H1 (cell line): ENCODE results near the gene INPP5A. TPM values are rescaled to one million over a fixed set of nuclear protein-coding genes. Genes with fewer than 3 reads are reported as not detected.

Experiments used
- CTCF ChIA-PET: fragments of 300-600 bp; sonication (Branson Sonifier 250); formaldehyde crosslinking; loops from one replicate; lab custom pipeline; 2021; ENCODE audit not compliant: partially characterized antibody; lab: Charles Lee
- POLR2A ChIA-PET: fragments of 300-600 bp; sonication (Branson Sonifier 250); formaldehyde crosslinking; loops from one replicate; lab custom pipeline; 2021; ENCODE audit warnings: inconsistent platforms; ENCODE audit not compliant: partially characterized antibody; lab: Charles Lee
- DNase-seq, 2 experiments: peaks; one replicate each; pipeline versions ENCODE4 v3.0.0 to v3.0.0-alpha.2; 2010 to 2022; ENCODE audit warnings: low spot score in 2 of 2, low read depth in 1 of 2, mixed read lengths in 1 of 2
- FAIRE-seq: peaks from 2 replicates; lab custom pipeline; 2011; peaks lifted over from hg19 to GRCh38; lab: Jason Lieb, UNC
- H2AFZ ChIP-seq: 2 replicates; pipeline ENCODE4 v1.8.1; 2012; ENCODE audit warnings: low read length, inconsistent platforms
- H2AK5ac ChIP-seq: 2 replicates; pipeline ENCODE4 v1.6.1; 2013; ENCODE audit warnings: low read depth, low read length
- H2BK120ac ChIP-seq: replicated peaks from 2 replicates; pipeline ENCODE3; 2013; ENCODE audit warnings: low read depth, low read length, inconsistent platforms
- H2BK12ac ChIP-seq: 2 replicates; pipeline ENCODE4 v1.6.1; 2013; ENCODE audit warnings: low read depth, low read length
- H2BK15ac ChIP-seq: 2 replicates; pipeline ENCODE4 v1.6.1; 2013; ENCODE audit warnings: low read length
- H2BK20ac ChIP-seq: 2 replicates; pipeline ENCODE4 v1.6.1; 2013; ENCODE audit warnings: low read length
- H2BK5ac ChIP-seq: 2 replicates; pipeline ENCODE4 v1.6.1; 2013; ENCODE audit warnings: low read depth, low read length
- H3K14ac ChIP-seq: 2 replicates; pipeline ENCODE4 v1.6.1; 2013; ENCODE audit warnings: inconsistent platforms; ENCODE audit not compliant: insufficient read length
- H3K18ac ChIP-seq: 2 replicates; pipeline ENCODE4 v1.6.1; 2013; ENCODE audit warnings: low read length; ENCODE audit errors: extremely low read depth
- H3K23ac ChIP-seq: 2 replicates; pipeline ENCODE4 v1.6.1; 2013; ENCODE audit warnings: inconsistent platforms; ENCODE audit not compliant: insufficient read length
- H3K23me2 ChIP-seq: 2 replicates; pipeline ENCODE4 v1.6.1; 2013; ENCODE audit warnings: low read depth, low read length
- H3K27ac ChIP-seq: 2 replicates; pipeline ENCODE4 v1.6.1; 2011; ENCODE audit warnings: low read depth, low read length, inconsistent platforms
- H3K27me3 ChIP-seq, 4 experiments: replicated peaks in 1 of 4; 1 replicate in 1 of 4; 2 replicates in 3 of 4; pipeline versions ENCODE4 v1.6.1 to v1.8.1; 2011 to 2013; ENCODE audit warnings: low read length in 3 of 4, mild to moderate bottlenecking in 3 of 4, inconsistent platforms in 2 of 4, mixed read lengths in 2 of 4, moderate library complexity in 1 of 4; ENCODE audit not compliant: control insufficient read depth in 3 of 4, insufficient read depth in 3 of 4; ENCODE audit errors: extremely low read depth in 1 of 4
- H3K36me3 ChIP-seq, 4 experiments: 2 replicates each; pipeline versions ENCODE4 v1.6.1 to v1.8.1; 2011 to 2013; ENCODE audit warnings: mild to moderate bottlenecking in 4 of 4, low read length in 3 of 4, moderate library complexity in 2 of 4, control low read depth in 1 of 4, inconsistent platforms in 1 of 4; ENCODE audit not compliant: insufficient read depth in 4 of 4, control insufficient read depth in 2 of 4
- H3K4ac ChIP-seq: replicated peaks from 2 replicates; pipeline ENCODE3; 2013; ENCODE audit warnings: low read length, low read depth, mixed read lengths, inconsistent platforms; ENCODE audit not compliant: insufficient read length
- H3K4me1 ChIP-seq, 4 experiments: replicated peaks in 1 of 4; 1 replicate in 1 of 4; 2 replicates in 3 of 4; pipeline versions ENCODE4 v1.6.1 to v1.8.1; 2011 to 2013; ENCODE audit warnings: low read length in 3 of 4, inconsistent platforms in 2 of 4, mixed read lengths in 1 of 4; ENCODE audit not compliant: insufficient read depth in 4 of 4, control insufficient read depth in 3 of 4
- H3K4me2 ChIP-seq, 2 experiments: 2 replicates each; pipeline versions ENCODE4 v1.6.1 to v1.8.1; 2011 to 2013; ENCODE audit warnings: low read depth in 2 of 2, low read length in 2 of 2, control low read depth in 1 of 2, inconsistent platforms in 1 of 2, mild to moderate bottlenecking in 1 of 2; ENCODE audit not compliant: insufficient read depth in 1 of 2
- H3K4me3 ChIP-seq, 4 experiments: fragments of 200-600, 300-600 bp in 1 of 4; sonication (generic), shearing (Covaris generic), sonication (Bioruptor Twin) in 1 of 4; 2 replicates each; pipeline versions ENCODE4 v1.5.1 to v1.8.1; 2011 to 2016; ENCODE audit warnings: low read length in 4 of 4, low read depth in 3 of 4, control low read depth in 2 of 4, inconsistent platforms in 2 of 4, mild to moderate bottlenecking in 2 of 4, mixed read lengths in 1 of 4, moderate library complexity in 1 of 4; ENCODE audit not compliant: insufficient read depth in 2 of 4; ENCODE audit errors: extremely low read depth in 1 of 4
- H3K56ac ChIP-seq: replicated peaks from 2 replicates; pipeline ENCODE3; 2013; ENCODE audit warnings: low read depth, mild to moderate bottlenecking, mixed read lengths, low read length, inconsistent platforms; ENCODE audit not compliant: insufficient read length
- H3K79me1 ChIP-seq: 2 replicates; pipeline ENCODE4 v1.6.1; 2013; ENCODE audit warnings: low read depth, low read length, control low read depth
- H3K79me2 ChIP-seq, 2 experiments: 2 replicates each; pipeline versions ENCODE4 v1.6.1 to v1.8.1; 2012 to 2013; ENCODE audit warnings: low read length in 2 of 2, mild to moderate bottlenecking in 2 of 2, inconsistent platforms in 1 of 2; ENCODE audit not compliant: insufficient read depth in 2 of 2, control insufficient read depth in 1 of 2
- H3K9ac ChIP-seq, 4 experiments: replicated peaks in 1 of 4; 1 replicate in 1 of 4; 2 replicates in 3 of 4; pipeline versions ENCODE4 v1.6.1 to v1.8.1; 2011 to 2013; ENCODE audit warnings: low read depth in 3 of 4, low read length in 3 of 4, control low read depth in 2 of 4, mild to moderate bottlenecking in 2 of 4, moderate library complexity in 2 of 4, inconsistent platforms in 1 of 4; ENCODE audit errors: extremely low read depth in 1 of 4
- H3K9me3 ChIP-seq, 2 experiments: 2 replicates each; pipeline versions ENCODE4 v1.6.1 to v1.8.1; 2012 to 2013; ENCODE audit warnings: mild to moderate bottlenecking in 2 of 2, moderate library complexity in 2 of 2, control low read depth in 1 of 2, inconsistent platforms in 1 of 2, low read depth in 1 of 2, low read length in 1 of 2, mixed read lengths in 1 of 2; ENCODE audit not compliant: insufficient read depth in 2 of 2
- H4K20me1 ChIP-seq, 2 experiments: replicated peaks in 1 of 2; 2 replicates each; pipeline versions ENCODE3 to v1.8.1; 2011 to 2013; ENCODE audit warnings: inconsistent platforms in 2 of 2, low read length in 2 of 2, mild to moderate bottlenecking in 1 of 2; ENCODE audit not compliant: insufficient read depth in 2 of 2, control insufficient read depth in 1 of 2
- H4K5ac ChIP-seq: 2 replicates; pipeline ENCODE4 v1.6.1; 2013; ENCODE audit warnings: low read length, low read depth, mixed read lengths, inconsistent platforms; ENCODE audit not compliant: insufficient read length
- H4K8ac ChIP-seq: 2 replicates; pipeline ENCODE4 v1.8.0; 2013; ENCODE audit warnings: mild to moderate bottlenecking, moderate library complexity, low read length, inconsistent platforms; ENCODE audit not compliant: insufficient read depth; ENCODE audit errors: extremely low read depth
- H4K91ac ChIP-seq: replicated peaks from 2 replicates; pipeline ENCODE3; 2013; ENCODE audit warnings: low read length, mixed read lengths, inconsistent platforms; ENCODE audit not compliant: insufficient read length
- BRCA1 ChIP-seq: IDR thresholded peaks from 2 replicates; pipeline ENCODE4 v1.6.1; 2012; ENCODE audit warnings: low read depth, low read length, improper control_type of control experiment
- EZH2 ChIP-seq: fragments of 200-600 bp; sonication (generic); IDR thresholded peaks from 2 replicates; pipeline ENCODE4 v1.7.1; 2012; ENCODE audit warnings: low read depth, mild to moderate bottlenecking, moderate library complexity, low read length, inconsistent platforms; ENCODE audit not compliant: severe bottlenecking
- JUN ChIP-seq: IDR thresholded peaks from 2 replicates; pipeline ENCODE4 v1.6.1; 2011; ENCODE audit warnings: low read depth, mild to moderate bottlenecking, improper control_type of control experiment, low read length
- PHF8 ChIP-seq: fragments of 200-600 bp; sonication (generic); conservative IDR thresholded peaks from 2 replicates; pipeline ENCODE4 v1.7.1; 2012; ENCODE audit warnings: low read depth, mild to moderate bottlenecking, inconsistent platforms, low read length, moderate library complexity
- RAD21 ChIP-seq, 2 experiments: IDR thresholded peaks in 1 of 2; conservative IDR thresholded peaks in 1 of 2; 2 replicates each; pipeline ENCODE4 v1.6.1; 2011; ENCODE audit warnings: low read depth in 2 of 2, low read length in 2 of 2, improper control_type of control experiment in 1 of 2, inconsistent platforms in 1 of 2, mild to moderate bottlenecking in 1 of 2, moderate library complexity in 1 of 2
- WGBS, 2 experiments: shearing (Covaris generic) in 1 of 2; methylation state at CpG; one replicate each; pipeline versions ENCODE4 v1.1.6 to v1.1.7; 2013 to 2015; ENCODE audit warnings: low lambda C conversion rate in 2 of 2, mixed read lengths in 2 of 2, inconsistent platforms in 1 of 2, low coverage in 1 of 2, missing lambda C conversion rate in 1 of 2; ENCODE audit not compliant: insufficient replicate concordance in 2 of 2, insufficient coverage in 1 of 2, insufficient read length in 1 of 2; ENCODE audit errors: extremely low coverage in 1 of 2, missing lambda C conversion rate in 1 of 2; 5-methylcytosine and 5-hydroxymethylcytosine counted together
- polyA plus RNA-seq, 7 experiments: library from polyadenylated mRNA; depleted of rRNA in 3 of 7; stranded (reverse) in 5 of 7; unstranded in 2 of 7; fragments of >200 nt in 5 of 7; fragments of 200-250 nt in 2 of 7; gene quantifications; 1 replicate in 5 of 7; 2 replicates in 1 of 7; 4 replicates in 1 of 7; pipeline versions ENCODE4 v1.2.1 to v1.2.3, GENCODE V29; 2011 to 2013; ENCODE audit warnings: missing spikeins in 2 of 7, mixed read lengths in 2 of 7
- total RNA-seq: library from RNA; stranded (reverse); fragmentation: NEBNext Ultra II Directional; extraction: Animal tissue kit (Norgen Biotek cat#: 25700); gene quantifications from 2 replicates; pipeline ENCODE4 v1.2.1, GENCODE V29; 2021

Gene INPP5A
- total and polyA plus RNA-seq, 2 of the 8 experiments (the other 6 are each of a cell fraction or from before 2014, with no cell fraction given), result 19.7 to 27.5 TPM

DNA sequence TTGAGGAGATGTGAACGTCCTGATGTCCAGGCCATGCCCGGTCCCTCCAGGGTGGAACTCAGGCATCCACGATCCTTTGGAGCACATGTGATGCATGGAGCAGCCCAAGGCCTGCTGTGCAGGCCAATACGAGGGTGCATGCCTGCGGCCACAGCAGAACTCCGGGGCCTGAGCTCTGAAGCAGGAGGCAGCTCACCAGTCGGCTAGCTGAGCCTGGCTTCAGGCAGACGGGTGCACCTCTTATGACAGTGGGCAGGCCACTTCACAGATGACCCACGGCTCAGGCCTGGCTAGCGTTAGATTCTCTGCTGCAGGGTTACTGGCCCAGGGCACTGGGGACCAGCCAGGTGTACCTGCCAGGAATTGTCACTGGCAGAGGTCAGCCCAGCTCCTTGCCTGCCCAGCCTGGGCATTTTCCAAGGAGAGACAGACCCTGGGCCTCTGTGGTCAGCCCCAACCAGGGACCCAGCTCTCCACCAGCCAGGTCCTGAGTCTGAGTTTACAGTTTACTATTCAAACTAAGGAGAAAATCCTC is 29.6 kb upstream of the INPP5A start:
- Histone ChIP-seq H2BK20ac (no peak overlapping the region), H3K4me2 (no peak overlapping the region)
- 92% methylated on average over 10 of the region's 10 CpGs; no CpG with 5 or more reads in 1 of the 2 experiments for WGBS, 2 experiments
- TF ChIP-seq JUN (no peak), BRCA1 (no peak), EZH2 (no peak), RAD21 (IDR thresholded peaks at IDR 0.05 in 1 of 2, conservative IDR thresholded peaks at IDR 0.05 in 1 of 2; ENCODE audit: low read depth in 2 of 2, low read length in 2 of 2) (no peak), PHF8 (no peak)
- TF ChIP-seq, all 59 proteins: peak for 0
- no peaks in the 10 kb centered on the region for H3K79me1 ChIP-seq
- no peak overlapping the region for H3K9ac ChIP-seq
- H2AK5ac ChIP-seq, result no peak overlapping the region; the same call in 1 of the 2 replicates
- H2BK12ac ChIP-seq, result no peak overlapping the region
- no peak overlapping the region for H2BK5ac ChIP-seq
- H3K56ac ChIP-seq, result no peak overlapping the region
- no peak for DNase-seq
- H3K23ac ChIP-seq, result no peak overlapping the region
- no peak overlapping the region for H4K8ac ChIP-seq
- no peak overlapping the region for H3K14ac ChIP-seq
- H3K4ac ChIP-seq, result no peak overlapping the region
- no peaks in the 10 kb centered on the region for H3K27me3 ChIP-seq
- no peak overlapping the region for H3K27ac ChIP-seq
- no peak overlapping the region for H4K91ac ChIP-seq
- ChIA-PET POLR2A (interaction anchor here (1.4 kb wide), 1 partner anchor 15 kb away, joined by 3 read pairs; no protein-coding TSS in a partner anchor), CTCF (interaction anchor here (0.9 to 1.4 kb wide), 3 partner anchors 9 to 13 kb away, joined by 3 to 4 read pairs (median 3); no protein-coding TSS in a partner anchor)
- no peaks in the 10 kb centered on the region for H3K9me3 ChIP-seq
- H4K5ac ChIP-seq, result no peak overlapping the region
- H3K23me2 ChIP-seq, result no peaks in the 10 kb centered on the region
- no peak overlapping the region for H3K18ac ChIP-seq
- H4K20me1 ChIP-seq, result peaks cover 1 to 2% of the 10 kb centered on the region in 2 experiments
- H3K4me1 ChIP-seq, result no peaks in the 10 kb centered on the region
- H2AFZ ChIP-seq, result no peak overlapping the region
- H3K4me3 ChIP-seq, result no peak overlapping the region
- H3K79me2 ChIP-seq, result no peaks in the 10 kb centered on the region
- H3K36me3 ChIP-seq, result no peaks in the 10 kb centered on the region
- FAIRE-seq, result no peak
- H2BK120ac ChIP-seq, result no peak overlapping the region
- no peak overlapping the region for H2BK15ac ChIP-seq
